GM21723 (cell line): ENCODE measurements around the gene PLEK2.
"Not testable (repeated sequence)": the region's sequence is repeated elsewhere in the genome, so short reads cannot be mapped to it uniquely, and the experiment has no call there.

Experiments used
- ATAC-seq: cut with Tn5 transposase; IDR thresholded peaks from one replicate; pipeline ENCODE4 v1.9.1; 2021; ENCODE audit warnings: mild to moderate bottlenecking, moderate library complexity; ENCODE audit not compliant: unreplicated experiment

The PLEK2 gene

DNA sequence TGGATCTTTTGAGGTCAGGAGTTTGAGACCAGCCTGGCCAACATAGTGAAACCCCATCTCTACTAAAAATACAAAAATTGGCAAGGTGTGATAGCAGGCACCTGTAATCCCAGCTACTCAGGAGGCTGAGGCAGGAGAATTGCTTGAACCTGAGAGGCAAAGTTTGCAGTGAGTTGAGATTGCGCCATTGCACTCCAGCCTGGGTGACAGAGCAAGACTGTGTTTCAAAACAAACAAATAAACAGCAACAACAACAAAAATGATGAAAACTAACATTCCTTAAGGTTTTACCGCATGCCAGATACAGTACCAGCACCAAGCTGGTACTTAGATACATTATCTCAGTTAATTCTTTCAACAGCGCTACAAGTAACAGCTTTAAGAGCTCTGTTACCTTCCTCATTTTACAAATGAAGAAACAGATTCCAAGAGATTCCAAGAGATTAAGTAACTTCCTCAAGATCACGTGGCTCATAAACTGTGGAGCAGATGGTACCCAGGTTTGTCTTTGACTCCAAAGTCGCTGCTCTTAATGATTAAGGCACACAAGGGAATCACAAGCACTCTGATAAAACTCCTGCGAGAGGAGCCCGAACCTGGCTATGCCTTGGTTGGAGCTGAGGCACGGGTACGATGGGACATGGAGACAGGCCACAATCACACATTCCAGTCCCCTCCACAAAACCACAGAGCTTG, 17.7 kb upstream of the PLEK2 start:
- ATAC-seq: no peak

DNA sequence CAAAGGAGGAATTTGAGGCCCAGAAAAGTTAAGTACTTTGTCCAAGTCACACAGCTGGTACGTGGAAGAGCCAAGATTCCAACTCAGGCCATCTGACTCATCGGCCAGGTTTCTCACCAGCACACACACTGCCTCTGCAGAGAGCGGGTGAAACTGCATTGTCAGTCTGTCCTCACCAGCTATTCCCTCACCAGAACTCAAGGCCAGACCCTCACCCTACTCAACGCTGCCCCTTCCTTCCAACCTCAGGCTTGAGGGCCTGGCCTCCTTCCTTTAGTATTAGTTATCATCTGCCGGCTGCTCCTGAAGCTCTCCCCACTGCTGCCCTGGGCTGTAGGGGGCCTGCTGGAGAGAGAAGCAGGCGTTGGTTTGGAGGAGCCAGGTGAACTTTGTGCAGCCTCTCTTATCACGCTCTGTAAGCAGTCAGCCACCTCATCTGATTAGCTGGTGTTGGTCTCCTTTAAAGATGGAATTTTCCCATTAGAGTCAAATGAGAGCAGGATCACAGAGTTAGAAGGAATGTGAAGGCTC, 16.6 kb upstream of the PLEK2 start:
- ATAC-seq: no peak

DNA sequence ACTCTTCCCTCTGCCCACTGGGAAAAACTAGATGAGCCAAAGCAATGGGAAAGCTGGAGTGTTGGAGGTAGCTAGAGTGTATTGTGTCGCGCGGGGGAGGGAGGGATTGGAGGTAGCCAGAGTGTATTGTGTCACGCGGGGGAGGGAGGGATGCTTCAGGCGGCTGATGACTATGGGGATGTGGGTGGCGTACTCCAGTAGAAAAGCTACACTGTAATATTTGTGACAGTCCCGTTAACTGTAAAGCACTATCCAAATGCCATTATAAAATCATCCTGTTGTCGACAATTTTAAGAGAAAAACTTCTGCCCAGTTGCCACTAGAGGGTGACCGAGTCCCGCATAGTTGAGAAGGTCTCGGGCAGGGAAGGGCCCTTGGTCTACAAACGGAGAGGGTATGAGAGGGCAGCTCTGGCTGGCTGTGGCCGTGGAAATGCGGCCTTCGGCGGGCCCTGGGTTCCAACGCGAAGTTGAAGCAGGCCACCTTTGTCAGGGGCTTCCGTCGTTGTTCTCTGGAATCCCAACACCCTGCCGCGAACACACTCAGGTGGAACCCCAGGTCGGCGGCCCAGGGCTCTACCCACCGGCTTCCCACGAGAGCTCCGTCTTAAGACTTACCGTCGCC, 15.1 kb upstream of the PLEK2 start:
- no peak for ATAC-seq

DNA sequence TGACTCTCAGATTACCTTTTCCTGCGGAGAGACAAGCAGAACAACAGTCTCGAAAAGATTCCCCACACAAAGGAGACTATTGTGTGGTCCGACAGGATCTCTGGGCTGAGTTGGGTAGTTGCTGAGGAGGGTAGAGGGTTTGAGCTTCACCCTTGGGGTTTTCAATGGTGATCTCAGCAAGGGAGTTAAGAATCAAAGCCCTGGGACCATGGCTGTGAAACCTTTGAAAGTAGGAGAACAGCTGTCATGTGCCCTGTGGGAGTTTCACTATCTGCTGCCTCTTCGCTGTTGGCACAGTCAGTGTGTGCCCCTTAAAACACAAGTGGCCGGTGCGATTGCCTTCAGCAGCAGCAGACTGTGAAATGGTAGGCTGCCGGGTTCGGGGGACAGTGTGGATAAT, 14.2 kb upstream of the PLEK2 start:
- no peak for ATAC-seq

DNA sequence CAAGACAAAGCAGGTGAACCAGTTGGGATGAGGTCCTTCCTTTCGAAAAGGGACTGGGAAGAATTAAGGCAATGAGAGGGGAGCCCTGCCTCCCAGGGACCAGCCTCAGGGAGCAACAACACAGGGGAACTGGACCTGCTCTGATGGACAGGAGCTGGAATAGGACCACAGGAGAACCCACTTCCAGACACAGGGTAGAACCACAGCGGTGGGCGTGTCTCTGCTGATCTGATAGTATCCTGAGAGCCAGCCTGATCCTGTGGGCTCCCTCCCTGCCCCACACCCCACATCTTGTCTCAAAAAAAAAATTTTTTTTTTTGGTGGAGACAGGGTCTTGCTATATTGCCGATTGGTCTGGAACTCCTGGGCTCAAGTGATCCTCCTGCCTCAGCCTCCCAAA, 13.6 kb upstream of the PLEK2 start:
- ATAC-seq: no peak

DNA sequence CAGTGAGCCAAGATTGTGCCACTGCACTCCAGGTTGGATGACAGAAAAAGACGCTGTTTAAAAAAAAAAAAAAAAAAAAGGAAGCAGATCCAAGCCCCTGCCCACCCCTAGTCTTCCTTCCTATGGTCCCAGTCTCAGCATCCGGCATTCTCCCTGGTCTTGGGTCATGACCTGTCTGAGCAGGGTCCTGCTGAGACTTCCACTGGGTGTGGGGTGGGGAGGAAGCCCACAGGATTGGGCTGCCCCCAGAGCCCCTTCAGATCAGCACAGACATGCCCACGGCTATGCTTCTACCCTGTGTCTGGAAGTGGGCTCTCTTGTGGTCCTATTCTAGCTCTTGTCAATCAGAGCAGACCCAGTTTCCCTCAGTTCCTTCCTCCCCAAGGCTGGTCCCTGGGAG, 12.6 kb upstream of the PLEK2 start:
- ATAC-seq: no peak

DNA sequence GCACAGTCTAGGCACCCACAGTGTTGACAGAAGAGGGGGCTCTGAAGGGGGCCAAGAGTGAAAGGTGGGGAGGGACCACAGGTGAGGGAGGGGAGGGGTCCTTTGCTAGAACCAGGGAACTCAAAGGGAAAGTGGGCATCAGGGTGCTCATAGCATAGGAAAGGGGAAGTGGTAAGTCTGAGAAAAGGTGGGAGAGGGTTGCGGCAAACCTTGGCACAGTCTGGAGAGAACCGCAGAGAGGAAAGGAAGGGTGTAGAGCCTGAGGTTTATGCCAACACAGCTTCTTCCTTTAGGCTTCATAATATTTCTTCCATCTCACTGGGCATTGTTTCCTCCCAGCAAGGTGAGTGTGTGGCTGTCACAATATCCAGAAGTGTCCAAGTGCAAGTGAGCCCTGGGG, 11.5 kb upstream of the PLEK2 start:
- ATAC-seq: no peak

DNA sequence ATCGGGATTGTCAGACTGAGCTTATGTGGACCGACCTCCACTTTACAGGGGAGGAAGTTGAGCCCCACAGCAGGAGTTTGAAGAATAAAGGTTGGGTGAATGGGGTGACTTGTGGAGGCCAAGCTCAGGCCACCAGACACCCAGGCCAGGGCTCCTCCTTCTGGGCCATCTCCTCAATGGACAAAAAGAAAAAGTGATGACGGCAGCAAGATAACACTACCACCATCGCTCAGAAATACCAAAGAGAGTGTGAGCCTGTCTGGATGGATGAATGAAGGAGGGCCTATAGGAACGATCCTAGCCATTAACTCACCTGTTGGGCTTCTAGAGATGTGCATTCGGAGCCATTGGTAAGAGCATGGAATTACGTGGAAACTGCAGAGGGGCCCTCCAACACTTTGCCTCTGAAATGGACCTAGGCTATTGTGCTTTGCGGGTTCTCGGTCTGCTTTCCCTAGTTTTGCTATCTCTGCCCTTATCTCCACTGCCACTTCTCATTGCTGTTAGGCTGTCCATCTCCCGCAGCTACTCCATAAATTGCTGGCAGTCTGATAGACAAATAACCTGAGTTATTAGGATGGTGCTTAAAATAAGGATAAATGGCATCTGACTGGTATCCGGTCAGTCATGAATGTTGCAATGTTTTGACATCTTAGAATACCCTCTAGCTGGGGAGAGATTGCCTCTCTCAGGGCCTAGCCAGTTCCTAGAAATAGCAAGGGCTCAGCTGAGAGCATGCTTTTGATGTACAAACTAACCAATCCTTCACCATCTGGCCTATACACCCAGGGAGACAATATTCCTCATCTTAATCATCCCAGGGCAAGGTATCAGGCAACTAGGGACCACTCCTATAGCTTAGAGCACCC, 9.6 kb upstream of the PLEK2 start:
- ATAC-seq: no peak

DNA sequence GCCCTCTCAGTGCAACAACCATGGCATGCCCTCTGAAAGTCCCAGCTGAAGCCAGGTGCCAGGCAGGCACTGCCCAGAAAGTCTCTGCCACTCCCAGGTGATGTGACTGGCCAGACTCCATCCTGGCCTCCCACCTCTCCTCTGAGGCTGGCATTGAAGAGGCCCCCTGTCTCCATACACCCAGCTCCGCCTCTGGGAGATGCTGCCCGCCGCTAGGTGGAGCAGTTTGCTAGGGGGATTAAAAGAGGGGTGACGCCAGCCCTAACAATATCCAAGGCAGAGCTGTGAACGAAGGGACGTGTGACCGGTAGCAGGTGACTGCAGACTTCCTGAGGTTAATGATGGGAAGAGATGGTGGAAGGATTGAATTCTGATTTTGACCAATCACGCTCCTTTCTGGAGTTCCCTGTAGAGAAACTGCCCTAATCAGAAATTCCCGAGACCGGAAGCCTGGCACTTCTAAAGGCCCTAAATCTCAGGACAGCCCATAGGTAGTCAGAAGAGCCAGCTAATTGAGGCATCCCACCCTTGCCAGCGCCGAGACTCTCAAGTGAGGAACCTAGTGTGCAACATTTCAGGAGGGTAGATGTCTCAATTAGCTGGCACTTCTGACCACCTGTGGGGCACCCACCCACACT, 8.3 kb upstream of the PLEK2 start:
- ATAC-seq: no peak

DNA sequence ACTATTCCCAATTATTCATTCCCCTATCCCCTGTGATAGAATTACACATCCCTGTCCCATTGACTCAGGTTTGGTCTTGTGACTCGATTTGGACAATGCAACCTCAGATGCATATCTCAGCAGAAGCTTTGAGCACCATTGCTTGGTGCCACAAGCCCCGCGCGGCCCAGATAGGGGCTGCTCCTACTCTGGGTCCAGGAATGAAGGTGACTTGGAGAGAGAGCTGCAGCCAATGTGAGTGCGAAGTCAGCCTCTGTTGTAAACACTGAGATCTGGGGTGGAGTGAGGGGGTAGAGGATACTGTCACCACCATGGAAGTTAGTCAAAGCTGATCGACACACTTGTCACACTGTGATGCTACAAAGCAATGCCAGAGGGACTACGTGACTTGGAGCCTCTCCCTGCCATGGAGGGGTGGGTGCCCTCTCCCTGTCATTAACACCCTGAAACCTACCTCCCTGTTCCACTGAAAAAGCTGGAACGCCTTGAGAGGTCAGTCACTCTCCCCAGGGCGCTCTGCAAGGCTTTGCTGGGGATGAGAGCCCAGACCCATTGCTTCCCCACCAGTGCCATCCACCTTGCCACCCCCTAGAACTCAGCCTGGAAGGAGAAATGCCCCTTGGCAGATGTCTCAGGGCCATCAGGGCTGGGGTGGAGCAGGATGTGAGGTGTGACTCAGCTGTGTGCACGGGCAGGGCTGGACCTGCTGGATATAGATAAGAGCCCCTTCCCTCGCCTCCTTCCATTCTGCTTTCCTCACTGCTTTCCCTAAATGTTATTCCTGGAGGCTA, 6.6 kb upstream of the PLEK2 start:
- no peak for ATAC-seq

DNA sequence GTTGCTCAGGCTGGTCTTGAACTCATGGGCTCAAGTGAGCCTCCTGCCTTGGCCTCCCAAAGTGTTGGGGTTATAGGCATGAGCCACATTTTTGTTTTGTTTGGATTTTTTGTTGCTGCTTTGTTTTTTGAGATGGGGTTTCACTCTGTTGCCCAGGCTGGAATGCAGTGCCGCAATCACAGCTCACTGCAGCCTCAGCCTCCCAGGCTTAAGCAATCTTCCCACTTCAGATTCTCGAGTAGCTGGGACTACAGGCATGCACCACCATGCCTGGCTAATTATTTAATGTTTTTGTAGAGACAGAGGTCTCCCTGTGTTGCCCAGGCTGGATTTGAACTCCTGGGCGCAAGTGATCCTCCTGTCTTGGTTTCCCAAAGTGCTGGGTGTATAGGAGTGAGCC, 5.7 kb upstream of the PLEK2 start:
- no peak for ATAC-seq

DNA sequence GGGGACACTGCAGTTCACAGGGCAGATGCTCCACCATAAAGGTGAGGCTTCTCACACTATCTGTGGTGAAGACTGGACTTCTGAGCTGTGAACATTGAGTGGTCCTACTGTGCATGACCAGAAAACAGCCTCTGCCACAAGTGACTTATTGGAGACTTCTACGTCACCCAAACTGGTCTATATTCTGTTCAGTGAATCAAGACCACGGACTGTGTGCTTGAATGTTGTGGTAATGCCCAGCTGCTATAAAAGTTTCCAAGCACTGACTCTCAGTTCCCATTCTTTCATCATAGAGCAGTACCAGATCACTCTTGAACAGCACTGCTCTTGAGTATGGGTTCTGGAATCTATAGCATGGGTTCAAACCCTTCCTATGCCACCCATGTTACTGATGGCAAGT, 4.8 kb upstream of the PLEK2 start:
- ATAC-seq: no peak

DNA sequence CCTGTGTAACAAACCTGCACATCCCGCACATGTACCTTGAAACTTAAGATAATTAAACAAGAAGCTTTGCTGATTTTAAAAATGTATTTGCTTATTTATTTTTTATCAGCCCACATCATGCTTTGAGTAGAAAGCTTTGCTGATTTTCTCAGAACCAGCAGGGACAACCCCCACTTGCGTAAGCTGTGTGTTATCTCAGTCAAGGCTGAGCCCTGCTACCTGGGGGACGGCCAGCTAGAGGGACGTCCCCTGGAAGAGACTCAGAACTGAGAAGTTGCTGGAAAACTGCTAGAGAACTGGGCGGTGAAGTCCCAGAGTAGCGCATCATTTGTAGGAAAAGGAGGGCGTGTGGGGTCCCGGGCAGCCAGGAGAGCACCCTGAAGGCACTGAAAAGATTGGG, 4.1 kb upstream of the PLEK2 start:
- no peak for ATAC-seq

DNA sequence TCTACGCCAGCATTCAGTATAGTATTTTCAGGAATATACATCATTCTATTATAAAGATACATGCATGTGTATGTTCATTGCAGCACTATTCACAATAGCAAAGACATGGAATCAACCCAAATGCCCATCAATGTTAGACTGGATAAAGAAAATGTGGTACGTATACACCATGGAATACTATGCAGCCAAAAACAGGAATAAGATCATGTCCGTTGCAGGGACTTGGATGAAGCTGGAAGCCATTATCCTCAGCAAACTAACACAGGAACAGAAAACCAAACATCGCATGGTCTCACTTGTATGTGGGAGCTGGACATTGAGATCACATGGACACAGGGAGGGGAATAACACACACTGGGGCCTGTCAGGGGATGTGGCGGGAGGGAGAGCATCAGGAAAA, 3.6 kb upstream of the PLEK2 start:
- not testable (repeated sequence) for ATAC-seq

DNA sequence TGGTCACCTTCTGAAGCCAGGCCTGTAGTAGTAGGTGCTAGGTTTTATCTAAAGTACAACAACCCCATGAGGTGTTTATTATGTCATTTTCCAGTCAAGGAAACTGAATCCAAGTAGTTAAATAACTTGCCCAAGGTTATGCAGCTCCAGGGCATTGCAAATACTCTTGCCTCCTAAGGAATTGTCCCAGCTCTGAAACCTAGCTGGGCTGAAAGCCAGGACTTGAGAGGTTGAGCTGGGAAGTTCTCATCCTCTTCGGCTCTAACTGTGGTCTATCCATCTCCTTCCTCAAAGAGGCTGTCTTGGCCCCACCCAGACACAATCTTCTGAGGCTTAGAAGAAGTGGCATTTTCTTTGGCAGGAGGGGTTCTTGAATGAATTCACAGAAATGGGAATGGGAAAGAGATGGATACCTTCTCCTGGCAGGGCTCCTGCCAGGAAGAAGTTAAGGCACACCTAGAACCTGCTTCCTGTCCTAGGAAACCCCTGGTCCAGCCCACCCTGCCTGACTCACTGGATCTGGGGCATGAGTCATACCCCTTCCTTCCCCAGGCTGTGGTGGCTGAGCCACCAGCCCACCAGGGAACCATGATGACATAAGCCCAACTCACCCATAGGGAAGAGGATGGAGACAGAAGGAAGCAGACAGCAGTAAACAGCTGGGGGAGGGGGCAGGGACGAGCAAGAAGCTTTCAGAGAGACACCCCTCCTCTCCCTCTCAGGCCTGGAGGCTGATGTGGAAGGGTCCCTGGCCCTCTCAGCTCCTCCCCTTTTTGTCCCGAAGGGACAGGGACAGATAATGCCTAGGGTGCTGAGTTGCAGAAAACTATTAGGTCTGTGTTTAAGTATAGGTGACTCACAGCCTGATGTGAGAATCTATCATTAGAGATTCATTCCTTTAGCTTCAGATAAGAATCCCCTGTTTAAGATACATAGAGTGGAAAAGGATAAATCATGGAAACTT, 2.1 kb upstream of the PLEK2 start:
- no peak for ATAC-seq

DNA sequence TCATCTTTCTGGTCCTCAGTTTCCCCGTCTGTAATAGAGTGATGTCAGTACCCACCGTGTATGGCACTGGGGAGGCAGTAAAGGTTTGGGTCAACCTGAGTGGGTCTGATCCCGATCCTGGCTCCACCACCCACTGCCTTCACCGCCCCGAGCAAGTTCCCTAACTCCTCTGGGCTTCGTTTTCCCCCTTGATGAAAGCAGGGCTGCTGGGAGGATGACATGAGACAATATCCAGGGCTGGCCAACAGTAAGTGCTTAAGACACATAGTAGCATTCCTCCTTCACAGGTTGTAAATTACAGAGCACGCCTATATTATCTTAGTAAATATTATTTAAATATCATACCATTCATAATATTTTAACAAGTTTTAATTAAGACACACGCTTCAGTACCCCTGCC, 595 bp downstream of the PLEK2 start:
- ATAC-seq: no peak

DNA sequence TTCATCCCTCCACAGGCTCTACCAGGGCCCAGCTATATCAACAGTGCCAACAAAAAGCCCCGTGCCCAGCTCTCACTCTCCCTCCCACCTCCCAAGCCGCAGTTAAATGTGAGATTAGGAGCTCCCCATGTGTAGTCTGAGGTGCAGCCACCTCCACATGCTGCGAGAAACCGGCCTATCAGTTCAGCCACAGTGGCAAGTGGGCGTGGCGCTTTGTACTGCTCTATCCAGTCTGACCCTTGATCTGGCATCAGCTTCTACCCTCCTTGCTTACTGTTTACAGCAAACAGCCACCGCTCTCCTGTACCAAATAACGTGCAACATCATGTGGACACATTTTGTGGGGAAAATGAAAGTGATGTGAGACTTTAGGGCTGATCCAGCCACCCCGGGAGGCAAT, 1.7 kb downstream of the PLEK2 start:
- no peak for ATAC-seq

DNA sequence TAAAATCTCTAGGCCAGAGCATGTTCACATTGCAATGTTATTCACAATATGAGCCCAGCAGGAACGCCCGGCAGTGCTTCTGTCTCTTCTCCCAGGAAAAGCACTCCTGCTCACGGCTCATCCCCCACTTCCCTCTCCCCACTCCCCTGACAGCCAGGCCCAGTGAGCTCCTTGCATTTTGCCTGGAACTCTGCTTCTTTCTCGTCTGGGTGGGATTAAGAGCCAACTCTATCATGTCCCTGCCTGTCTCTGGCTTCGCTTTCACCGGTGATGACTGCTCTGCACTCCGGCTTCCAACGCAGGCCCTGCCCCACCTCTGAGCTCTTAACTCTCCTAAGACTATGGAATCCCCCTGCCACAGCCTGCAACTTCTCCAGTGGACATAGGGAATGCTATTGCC, 2.5 kb downstream of the PLEK2 start:
- no peak for ATAC-seq

DNA sequence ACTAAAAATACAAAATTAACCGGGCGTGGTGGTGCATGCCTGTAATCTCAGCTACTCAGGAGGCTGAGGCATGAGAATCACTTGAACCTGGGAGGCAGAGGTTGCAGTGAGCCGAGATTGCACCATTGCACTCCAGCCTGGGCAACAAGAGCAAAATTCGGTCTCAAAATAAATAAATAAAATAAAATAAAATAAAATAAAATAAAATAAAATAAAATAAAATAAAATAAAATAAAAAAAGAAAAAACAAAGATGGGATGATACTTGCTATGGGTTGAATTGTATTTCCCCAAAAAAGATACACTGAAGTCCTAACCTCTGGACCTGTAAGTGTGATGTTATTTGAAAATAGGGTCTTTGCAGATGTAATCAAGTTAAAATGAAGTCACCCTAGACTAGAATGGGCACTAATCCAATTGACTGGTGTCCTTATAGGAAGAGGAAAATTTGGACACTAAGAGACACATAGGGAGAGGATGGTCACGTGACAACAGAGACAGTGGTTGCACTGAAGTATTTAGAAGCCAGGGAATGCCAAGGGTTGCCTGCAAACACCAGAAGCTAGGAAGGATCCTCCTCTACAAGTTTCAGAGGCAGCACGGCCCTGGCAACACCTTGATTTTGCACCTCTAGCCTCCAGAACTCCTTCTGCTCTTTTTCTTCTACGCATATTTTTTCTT, 3.7 kb downstream of the PLEK2 start:
- not testable (repeated sequence) for ATAC-seq
